K562 (cell line): ENCODE results near the gene SRPK3. TPM values are rescaled to one million over a fixed set of nuclear protein-coding genes. Genes with fewer than 3 reads are reported as not detected.

ENCODE experiments used
- ATAC-seq: fragments of 200-7000 bp; cut with Tn5 transposase; 3 replicates; pipeline ENCODE4 v1.9.1; 2020; ENCODE audit warnings: moderate library complexity
- BruUV-seq: library from RNA; stranded (reverse); fragments of 400-500 nt; replicated peaks from 2 replicates; lab custom pipeline; 2021; lab: Mats Ljungman, UMichigan
- CTCF ChIA-PET: fragments of 300-600 bp; formaldehyde crosslinking; extraction: SDS; loops from one replicate; lab custom pipeline; 2021; ENCODE audit warnings: low intra/inter-chr PET ratio; lab: Yijun Ruan, JAX
- POLR2A ChIA-PET: fragments of 300-600, 350-650 bp; sonication (Branson Sonifier 250); formaldehyde crosslinking; extraction: SDS; loops from one replicate; lab custom pipeline; 2021; ENCODE audit warnings: antibody characterized with exemption, inconsistent platforms; lab: Yijun Ruan, JAX
- DNase-seq, 4 experiments: peaks; one replicate each; pipeline versions ENCODE4 v3.0.0 to v3.0.0-alpha.2; 2011 to 2018; ENCODE audit warnings: low spot score in 3 of 4, mixed read lengths in 3 of 4; ENCODE audit errors: extremely low read depth in 1 of 4
- FAIRE-seq: peaks from 2 replicates; lab custom pipeline; 2011; peaks lifted over from hg19 to GRCh38; lab: Jason Lieb, UNC
- H2AFZ ChIP-seq: 2 replicates; pipeline ENCODE4 v1.6.0; 2011; ENCODE audit warnings: low read depth, low read length, control low read depth, inconsistent platforms
- H3K27ac ChIP-seq: fragments of 200-600 bp; 3 replicates; pipeline ENCODE4 v1.8.0; 2011; ENCODE audit warnings: low read depth, mild to moderate bottlenecking, control low read depth, inconsistent platforms, low read length, moderate library complexity, mixed read lengths; ENCODE audit errors: extremely low read depth
- H3K27me3 ChIP-seq, 2 experiments: fragments of 300-600 bp in 1 of 2; 2 replicates in 1 of 2; 3 replicates in 1 of 2; pipeline versions ENCODE4 v1.6.0 to v1.8.0; 2011; ENCODE audit warnings: inconsistent platforms in 2 of 2, low read length in 2 of 2, mild to moderate bottlenecking in 1 of 2, mixed read lengths in 1 of 2, moderate library complexity in 1 of 2; ENCODE audit not compliant: control insufficient read depth in 2 of 2, insufficient read depth in 2 of 2
- H3K36me3 ChIP-seq: fragments of 300-600 bp; 3 replicates; pipeline ENCODE4 v1.8.0; 2011; ENCODE audit warnings: mild to moderate bottlenecking, low read length, inconsistent platforms; ENCODE audit not compliant: control insufficient read depth, insufficient read depth
- H3K4me1 ChIP-seq, 2 experiments: fragments of 200-600 bp in 1 of 2; replicated peaks in 1 of 2; 2 replicates in 1 of 2; 3 replicates in 1 of 2; pipeline versions ENCODE4 v1.5.1 to v1.8.0; 2011; ENCODE audit warnings: inconsistent platforms in 2 of 2, low read length in 2 of 2, mild to moderate bottlenecking in 1 of 2, mixed read lengths in 1 of 2, moderate library complexity in 1 of 2; ENCODE audit not compliant: control insufficient read depth in 2 of 2, insufficient read depth in 2 of 2
- H3K4me2 ChIP-seq: 2 replicates; pipeline ENCODE4 v1.6.1; 2011; ENCODE audit warnings: low read length, control low read depth, inconsistent platforms, mixed read lengths; ENCODE audit not compliant: insufficient read depth
- H3K4me3 ChIP-seq: fragments of 200-600 bp; sonication (generic), shearing (Covaris generic); 2 replicates; pipeline ENCODE4 v1.5.1; 2016; ENCODE audit warnings: control low read depth, inconsistent platforms
- H3K79me2 ChIP-seq: fragments of 200-600 bp; 3 replicates; pipeline ENCODE4 v1.8.0; 2011; ENCODE audit warnings: low read length, inconsistent platforms; ENCODE audit not compliant: control insufficient read depth, insufficient read depth
- H3K9ac ChIP-seq, 2 experiments: 2 replicates each; pipeline versions ENCODE4 v1.6.0 to v1.6.1; 2011; ENCODE audit warnings: low read depth in 2 of 2, low read length in 2 of 2, control low read depth in 1 of 2, inconsistent platforms in 1 of 2, mild to moderate bottlenecking in 1 of 2, mixed read lengths in 1 of 2; ENCODE audit not compliant: insufficient read depth in 1 of 2
- H3K9me1 ChIP-seq: one replicate; pipeline ENCODE4 v1.6.0; 2011; ENCODE audit warnings: inconsistent platforms, mild to moderate bottlenecking, low read length, moderate library complexity; ENCODE audit not compliant: control insufficient read depth, insufficient read depth
- H3K9me3 ChIP-seq: replicated peaks from 2 replicates; pipeline ENCODE4 v1.5.1; 2011; ENCODE audit warnings: low read depth, low read length, inconsistent platforms; ENCODE audit not compliant: control insufficient read depth, insufficient read depth
- H4K20me1 ChIP-seq: replicated peaks from 2 replicates; pipeline ENCODE4 v1.6.1; 2011; ENCODE audit warnings: low read length, inconsistent platforms, mixed read lengths; ENCODE audit not compliant: control insufficient read depth, insufficient read depth
- BRD4 ChIP-seq: fragments of 200-600 bp; sonication (generic); IDR thresholded peaks from 2 replicates; pipeline ENCODE4 v1.6.1; 2017; ENCODE audit warnings: inconsistent platforms
- BRD9 ChIP-seq: fragments of 450-650 bp; IDR thresholded peaks from 2 replicates; pipeline ENCODE4 v1.6.1; 2018; ENCODE audit warnings: low read depth; ENCODE audit not compliant: partially characterized antibody
- CREB3L1 ChIP-seq: fragments of 450-650 bp; IDR thresholded peaks from 2 replicates; pipeline ENCODE4 v1.6.1; 2014; ENCODE audit warnings: low read depth, mild to moderate bottlenecking, moderate library complexity, borderline replicate concordance
- FOXP1 ChIP-seq: sonication (generic); formaldehyde crosslinking; IDR thresholded peaks from 2 replicates; pipeline ENCODE4 v1.8.0; 2022; ENCODE audit warnings: mild to moderate bottlenecking, missing genetic modification reagents
- GABPB2 ChIP-seq: fragments of 250-450 bp; sonication (Bioruptor Pico); conservative IDR thresholded peaks from 2 replicates; pipeline ENCODE4 v1.5.1; 2021; ENCODE audit warnings: mild to moderate bottlenecking
- HNRNPUL1 ChIP-seq: fragments of 200-400 bp; formaldehyde crosslinking; IDR thresholded peaks from 2 replicates; pipeline ENCODE4 v1.6.1; 2017; ENCODE audit warnings: low read length
- KLF10 ChIP-seq: fragments of 250-450 bp; sonication (Bioruptor Pico); IDR thresholded peaks from 2 replicates; pipeline ENCODE4 v1.6.1; 2021; ENCODE audit warnings: matching md5 sums
- L3MBTL2 ChIP-seq: fragments of 450-650 bp; IDR thresholded peaks from 2 replicates; pipeline ENCODE4 v1.6.1; 2016; ENCODE audit warnings: mild to moderate bottlenecking, moderate library complexity
- MAFF ChIP-seq: IDR thresholded peaks from 2 replicates; pipeline ENCODE4 v1.6.1; 2012; ENCODE audit warnings: low read length, improper control_type of control experiment
- RERE ChIP-seq: sonication (generic); formaldehyde crosslinking; IDR thresholded peaks from 2 replicates; pipeline ENCODE4 v1.8.0; 2023; ENCODE audit warnings: missing genetic modification reagents, mild to moderate bottlenecking, borderline replicate concordance
- SMARCA5 ChIP-seq: fragments of 450-650 bp; IDR thresholded peaks from 2 replicates; pipeline ENCODE4 v1.6.1; 2016
- SRSF1 ChIP-seq: fragments of 200-400 bp; formaldehyde crosslinking; IDR thresholded peaks from 2 replicates; pipeline ENCODE4 v1.6.1; 2017; ENCODE audit warnings: mild to moderate bottlenecking, low read depth, low read length, moderate library complexity
- UBTF ChIP-seq, 2 experiments: IDR thresholded peaks; 2 replicates each; pipeline ENCODE4 v1.6.1; 2012; ENCODE audit warnings: improper control_type of control experiment in 2 of 2, low read depth in 2 of 2, low read length in 2 of 2, borderline replicate concordance in 1 of 2
- ZNF239 ChIP-seq: fragments of 250-450 bp; sonication (Bioruptor Pico); IDR thresholded peaks from 2 replicates; pipeline ENCODE4 v1.4.0; 2020; ENCODE audit warnings: mild to moderate bottlenecking
- WGBS: fragments of 100-300 bp; shearing (Covaris generic); methylation state at CpG from one replicate; pipeline ENCODE4 v1.1.6; 2016; ENCODE audit warnings: low coverage, mixed read lengths; ENCODE audit not compliant: insufficient coverage; ENCODE audit errors: missing lambda C conversion rate; 5-methylcytosine and 5-hydroxymethylcytosine counted together
- in situ Hi-C: fragments of 300-500 bp; cut with MboI; formaldehyde crosslinking; loops from 4 replicates; pipeline ENCODE4 v1.15.0; 2018; ENCODE audit warnings: inconsistent platforms, mixed read lengths
- intact Hi-C: fragments of 100-400 bp; cut with micrococcal nuclease; formaldehyde crosslinking; loops from 2 replicates; pipeline ENCODE4 v1.14.2; 2022
- polyA plus RNA-seq, 8 experiments: library from polyadenylated mRNA; depleted of rRNA in 4 of 8; stranded (reverse) in 5 of 8; unstranded in 3 of 8; fragments of >200 nt; fragmentation: Nextera tagmentation in 2 of 8; fragmentation: Illumina TruSeq in 1 of 8; extraction: Ambion mirVana in 2 of 8; extraction: Trizol in 1 of 8; gene quantifications; 2 replicates each; pipeline versions ENCODE4 v1.2.1 to v1.2.3, GENCODE V29; 2011 to 2014; ENCODE audit warnings: inconsistent platforms in 1 of 8, missing spikeins in 1 of 8
- total RNA-seq, 7 experiments: library from RNA; depleted of rRNA in 6 of 7; stranded (reverse); fragments of >200 nt in 6 of 7; fragmentation: Illumina TruSeq in 2 of 7; extraction: Trizol in 2 of 7; gene quantifications; 2 replicates each; pipeline versions ENCODE4 v1.2.1 to v1.2.3, GENCODE V29; 2011 to 2021; ENCODE audit warnings: low replicate concordance in 1 of 7

SRPK3 gene
- total and polyA plus RNA-seq, 9 of the 15 experiments (the other 6 are each of a cell fraction or from before 2014, with no cell fraction given): 0.01 to 0.09 (median 0.04) TPM; not detected in 2

- H3K9ac ChIP-seq: peak overlapping the region in 1 of 2 experiments; percentile 71; a peak in 1 of 4 replicates
- DNase-seq (peak in 1 of 4 experiments; percentile 31), FAIRE-seq (no peak), ATAC-seq (no peak)
- H3K4me3 ChIP-seq: no peak overlapping the region
- H3K36me3 ChIP-seq: peaks cover 18% of the 10 kb centered on the region; the same call in 1 of the 3 replicates
- no peak overlapping the region for H3K4me2 ChIP-seq
- H3K9me1 ChIP-seq: no peaks in the 10 kb centered on the region
- ChIA-PET POLR2A (interaction anchor here (0.6 kb wide), 1 partner anchor 9 kb away, joined by 3 read pairs; no protein-coding TSS in a partner anchor), CTCF (no interaction called here)
- H3K9me3 ChIP-seq: no peaks in the 10 kb centered on the region
- peaks cover 0 to 12% of the 10 kb centered on the region in 2 experiments; a peak in 3 of 5 replicates for H3K27me3 ChIP-seq
- WGBS: 22% methylated on average over 13 of the region's 14 CpGs
- intact Hi-C loops (no loop called here), in situ Hi-C loops (no loop called here)
- no peak overlapping the region for H2AFZ ChIP-seq
- no peaks in the 10 kb centered on the region; the same call in 1 of the 2 replicates for H4K20me1 ChIP-seq
- H3K27ac ChIP-seq: no peak overlapping the region
- H3K4me1 ChIP-seq: peaks cover 0 to 46% of the 10 kb centered on the region in 2 experiments; a peak in 2 of 5 replicates
- H3K79me2 ChIP-seq: no peaks in the 10 kb centered on the region
- no TSS peak for BruUV-seq
- TF ChIP-seq L3MBTL2 (no peak), FOXP1 (CRISPR knock-in tag) (no peak), SRSF1 (no peak), SMARCA5 (no peak), ZNF239 (CRISPR knock-in tag) (no peak), BRD9 (no peak), GABPB2 (CRISPR knock-in tag) (no peak), RERE (CRISPR knock-in tag) (no peak), HNRNPUL1 (no peak), BRD4 (no peak), UBTF (IDR thresholded peaks at IDR 0.05; ENCODE audit: borderline replicate concordance in 1 of 2, low read depth in 2 of 2, low read length in 2 of 2) (no peak), MAFF (no peak), KLF10 (CRISPR knock-in tag) (no peak), CREB3L1 (no peak)
Measured at GRCh38 chrX:153802513-153803045, 21.7 kb downstream of the SRPK3 start.
